ENCODE data around the gene ITGAE.

Gene ITGAE

DNA sequence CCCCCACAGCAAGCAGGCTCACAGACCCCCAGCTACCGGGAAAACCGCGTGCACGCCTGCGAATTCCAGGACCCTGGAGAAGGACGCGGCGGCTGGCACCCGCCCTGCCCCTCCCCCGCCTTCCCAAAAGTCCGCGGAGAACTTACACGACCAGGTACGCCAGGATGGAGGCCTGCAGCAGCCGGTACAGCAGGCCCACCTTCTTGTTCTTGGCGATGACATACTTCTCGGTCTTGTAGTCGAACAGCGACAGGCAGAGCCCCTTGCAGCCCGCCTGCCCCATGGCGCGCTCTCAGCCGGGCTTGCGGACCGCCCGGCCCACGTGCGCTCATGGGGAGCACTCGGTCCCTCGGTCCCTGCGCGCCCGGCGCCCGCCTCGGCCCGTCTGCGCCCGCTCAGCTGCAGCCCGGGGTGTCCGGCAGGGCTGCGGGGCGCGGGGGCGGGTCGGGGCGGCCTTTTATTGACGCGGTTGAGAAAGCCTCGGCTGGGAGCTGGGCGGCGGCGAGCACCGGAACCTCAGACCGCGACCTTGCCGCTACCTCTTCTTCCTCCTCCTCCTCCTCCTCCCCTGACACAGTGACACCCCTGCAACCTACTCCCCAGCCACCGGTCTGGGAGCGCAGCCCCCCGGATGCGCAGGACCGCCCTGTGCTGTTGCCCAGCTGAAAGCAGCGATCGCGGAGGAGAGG, 105.1 kb downstream of the ITGAE start, which contains the start of gene P2RX5:
P2RX5 (minus strand) TSS at position 433 of the 689 bp plus-strand sequence; CDS start at position 283, 150 bp downstream.
- Histone ChIP-seq H3K4me1 (ENCODE audit: control insufficient read depth, insufficient read depth, low read depth, low read length) (peaks cover 15% of the 10 kb centered on the region), H3K4ac (ENCODE audit: low read depth in 1 of 2, low read length in 2 of 2) (no peak within 1 kb of the TSS), H4K8ac (ENCODE audit: low read length) (no peak within 1 kb of the TSS), H4K91ac (ENCODE audit: low read length) (no peak within 1 kb of the TSS), H3K36me3 (ENCODE audit: control insufficient read depth in 1 of 2, insufficient read depth in 2 of 2, low read depth in 1 of 2, low read length in 2 of 2) (no peaks in the 10 kb centered on the region), H2AK5ac (ENCODE audit: low read length, severe bottlenecking) (no peak within 1 kb of the TSS), H3K79me1 (replicated peaks; ENCODE audit: low read length, poor library complexity, severe bottlenecking) (no peaks in the 10 kb centered on the region), H3K9me3 (ENCODE audit: control insufficient read depth, low read length) (peaks cover 6% of the 10 kb centered on the region), H2BK15ac (ENCODE audit: low read depth, poor library complexity, severe bottlenecking) (no peak within 1 kb of the TSS), H3K14ac (ENCODE audit: low read length in 2 of 2) (no peak within 1 kb of the TSS), H3K27me3 (ENCODE audit: control insufficient read depth in 1 of 2, insufficient read depth in 1 of 2, low read length in 2 of 2) (peaks cover 46 to 47% of the 10 kb centered on the region in 2 experiments), H2AFZ (ENCODE audit: low read depth, low read length) (peak within 1 kb of the TSS; percentile 21), H2BK120ac (ENCODE audit: low read depth, low read length) (no peak within 1 kb of the TSS), H3K23ac (ENCODE audit: low read length in 2 of 2) (peak within 1 kb of the TSS in 1 of 2 experiments; percentile 43), H2BK12ac (ENCODE audit: low read length in 2 of 2) (no peak within 1 kb of the TSS), H3K4me3 (ENCODE audit: insufficient read depth in 1 of 2, low read depth in 1 of 2, low read length in 2 of 2) (peak within 1 kb of the TSS; percentile 59 to 77), H3K27ac (ENCODE audit: low read length, poor library complexity, severe bottlenecking) (no peak within 1 kb of the TSS), H2BK5ac (ENCODE audit: low read depth, low read length, poor library complexity, severe bottlenecking) (no peak within 1 kb of the TSS), H3K18ac (ENCODE audit: low read depth in 1 of 2, low read length in 2 of 2) (no peak within 1 kb of the TSS), H3K9ac (ENCODE audit: low read length) (no peak within 1 kb of the TSS), H3K4me2 (ENCODE audit: low read length, poor library complexity, severe bottlenecking) (peak within 1 kb of the TSS; percentile 98)
- peak; percentile 38 for DNase-seq
- WGBS: under 1% methylated on average over 44 of the region's 65 CpGs

DNA sequence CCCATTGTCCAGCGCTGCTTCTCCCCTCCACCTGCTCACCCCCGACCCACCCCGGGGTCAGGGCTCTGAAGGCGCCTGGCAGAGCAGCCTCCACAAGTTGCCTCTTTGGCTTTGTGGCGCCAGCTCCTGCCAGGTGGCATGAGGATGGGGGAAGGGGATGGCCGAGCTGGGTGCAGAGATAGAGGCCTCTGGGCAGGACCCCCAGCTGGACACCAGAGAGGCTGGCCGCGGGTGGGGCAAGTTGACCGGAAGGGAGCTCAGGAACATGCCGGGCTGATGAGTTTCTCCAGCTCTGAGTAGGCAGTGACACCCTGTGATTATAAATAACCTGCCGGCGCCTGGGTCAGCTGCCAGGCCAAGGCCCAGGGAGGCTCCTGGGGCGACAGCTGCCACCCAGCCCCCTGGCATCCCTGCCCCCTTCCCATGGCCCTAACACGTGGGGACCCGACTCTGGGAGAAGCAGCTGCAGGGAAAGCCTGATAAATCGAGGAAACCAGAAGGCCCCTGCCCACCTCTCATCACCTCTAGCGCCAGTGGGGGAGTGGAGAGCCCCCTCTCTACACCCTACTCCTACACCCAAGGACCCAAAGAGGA, 105.8 kb downstream of the ITGAE start:
- Histone ChIP-seq H3K36me3 (ENCODE audit: control insufficient read depth in 1 of 2, insufficient read depth in 2 of 2, low read depth in 1 of 2, low read length in 2 of 2) (no peaks in the 10 kb centered on the region), H2BK5ac (ENCODE audit: low read depth, low read length, poor library complexity, severe bottlenecking) (no peak overlapping the region), H2AK5ac (ENCODE audit: low read length, severe bottlenecking) (no peak overlapping the region), H3K27me3 (ENCODE audit: control insufficient read depth in 1 of 2, insufficient read depth in 1 of 2, low read length in 2 of 2) (peaks cover 47 to 48% of the 10 kb centered on the region in 2 experiments), H2AFZ (ENCODE audit: low read depth, low read length) (no peak overlapping the region), H4K8ac (ENCODE audit: low read length) (no peak overlapping the region), H3K4ac (ENCODE audit: low read depth in 1 of 2, low read length in 2 of 2) (no peak overlapping the region), H4K91ac (ENCODE audit: low read length) (no peak overlapping the region), H3K14ac (ENCODE audit: low read length in 2 of 2) (no peak overlapping the region), H2BK120ac (ENCODE audit: low read depth, low read length) (no peak overlapping the region), H3K4me2 (ENCODE audit: low read length, poor library complexity, severe bottlenecking) (peak overlapping the region; percentile 98), H3K23ac (ENCODE audit: low read length in 2 of 2) (no peak overlapping the region), H3K9me3 (ENCODE audit: control insufficient read depth, low read length) (peaks cover 6% of the 10 kb centered on the region), H3K27ac (ENCODE audit: low read length, poor library complexity, severe bottlenecking) (no peak overlapping the region), H3K79me1 (replicated peaks; ENCODE audit: low read length, poor library complexity, severe bottlenecking) (no peaks in the 10 kb centered on the region), H3K4me1 (ENCODE audit: control insufficient read depth, insufficient read depth, low read depth, low read length) (peaks cover 15% of the 10 kb centered on the region), H2BK12ac (ENCODE audit: low read length in 2 of 2) (no peak overlapping the region), H3K4me3 (ENCODE audit: insufficient read depth in 1 of 2, low read depth in 1 of 2, low read length in 2 of 2) (peak overlapping the region in 1 of 2 experiments; percentile 77), H3K9ac (ENCODE audit: low read length) (no peak overlapping the region), H2BK15ac (ENCODE audit: low read depth, poor library complexity, severe bottlenecking) (no peak overlapping the region), H3K18ac (ENCODE audit: low read depth in 1 of 2, low read length in 2 of 2) (no peak overlapping the region)
- WGBS: 25% methylated on average over 14 of the region's 17 CpGs
- DNase-seq: no peak

DNA sequence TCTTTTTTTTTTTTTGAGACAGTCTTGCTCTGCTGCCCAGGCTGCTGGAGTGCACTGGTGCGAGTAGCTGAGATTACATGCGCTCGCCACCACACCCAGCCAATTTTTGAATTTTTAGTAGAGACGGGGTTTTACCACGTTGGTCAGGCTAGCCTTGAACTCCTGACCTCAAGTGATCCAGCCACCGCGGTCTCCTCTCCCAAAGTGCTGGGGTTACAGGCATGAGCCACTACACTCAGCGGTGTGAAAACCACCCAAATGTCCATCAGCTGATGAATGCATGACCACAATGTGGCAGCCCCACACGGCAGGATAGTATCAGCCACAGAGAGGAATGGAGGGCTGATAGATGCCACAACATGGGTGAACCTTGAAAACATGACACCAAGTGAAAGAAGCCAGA, 107.2 kb downstream of the ITGAE start:
- H2AFZ ChIP-seq (ENCODE audit: low read depth, low read length): peak overlapping the region; percentile 31
- H2AK5ac ChIP-seq (ENCODE audit: low read length, severe bottlenecking): no peak overlapping the region
- DNase-seq: no peak
- no peak overlapping the region for H3K9ac ChIP-seq (ENCODE audit: low read length)
- H3K4me2 ChIP-seq (ENCODE audit: low read length, poor library complexity, severe bottlenecking): no peak overlapping the region
- no peak overlapping the region for H2BK12ac ChIP-seq (ENCODE audit: low read length in 2 of 2)
- no peak overlapping the region for H2BK15ac ChIP-seq (ENCODE audit: low read depth, poor library complexity, severe bottlenecking)
- WGBS: 91% methylated on average over 9 of the region's 9 CpGs
- H3K4me3 ChIP-seq (ENCODE audit: insufficient read depth in 1 of 2, low read depth in 1 of 2, low read length in 2 of 2): no peak overlapping the region
- H3K79me1 ChIP-seq (replicated peaks; ENCODE audit: low read length, poor library complexity, severe bottlenecking): no peaks in the 10 kb centered on the region
- H3K23ac ChIP-seq (ENCODE audit: low read length in 2 of 2): no peak overlapping the region
- no peak overlapping the region for H3K27ac ChIP-seq (ENCODE audit: low read length, poor library complexity, severe bottlenecking)
- H3K18ac ChIP-seq (ENCODE audit: low read depth in 1 of 2, low read length in 2 of 2): no peak overlapping the region
- no peak overlapping the region for H2BK5ac ChIP-seq (ENCODE audit: low read depth, low read length, poor library complexity, severe bottlenecking)
- H3K4me1 ChIP-seq (ENCODE audit: control insufficient read depth, insufficient read depth, low read depth, low read length): peaks cover 17% of the 10 kb centered on the region
- peaks cover 6% of the 10 kb centered on the region for H3K9me3 ChIP-seq (ENCODE audit: control insufficient read depth, low read length)
- H2BK120ac ChIP-seq (ENCODE audit: low read depth, low read length): no peak overlapping the region
- no peak overlapping the region for H3K14ac ChIP-seq (ENCODE audit: low read length in 2 of 2)
- no peaks in the 10 kb centered on the region for H3K36me3 ChIP-seq (ENCODE audit: control insufficient read depth in 1 of 2, insufficient read depth in 2 of 2, low read depth in 1 of 2, low read length in 2 of 2)
- no peak overlapping the region for H3K4ac ChIP-seq (ENCODE audit: low read depth in 1 of 2, low read length in 2 of 2)
- H3K27me3 ChIP-seq (ENCODE audit: control insufficient read depth in 1 of 2, insufficient read depth in 1 of 2, low read length in 2 of 2): peaks cover 47 to 52% of the 10 kb centered on the region in 2 experiments
- H4K91ac ChIP-seq (ENCODE audit: low read length): no peak overlapping the region
- H4K8ac ChIP-seq (ENCODE audit: low read length): no peak overlapping the region

DNA sequence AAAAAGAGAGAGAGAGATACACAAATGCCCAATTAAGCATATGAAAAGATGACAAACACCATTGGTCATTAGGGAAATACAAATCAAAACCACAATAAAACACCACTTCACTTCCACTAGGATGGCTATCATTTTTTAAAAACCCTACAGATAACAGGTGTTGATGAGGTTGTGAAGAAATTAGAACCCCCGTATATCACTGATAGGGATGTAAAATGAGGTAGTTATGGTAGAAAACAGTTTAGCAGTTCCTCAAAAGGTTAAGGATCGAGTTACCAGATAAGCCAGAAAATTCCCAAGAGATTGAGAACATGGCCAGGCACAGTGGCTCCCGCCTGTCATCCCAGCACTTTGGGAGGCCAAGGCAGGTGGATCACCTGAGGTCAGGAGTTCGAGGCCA, 107.8 kb downstream of the ITGAE start:
- Histone ChIP-seq H3K9me3 (ENCODE audit: control insufficient read depth, low read length) (peaks cover 2% of the 10 kb centered on the region), H4K91ac (ENCODE audit: low read length) (no peak overlapping the region), H3K79me1 (replicated peaks; ENCODE audit: low read length, poor library complexity, severe bottlenecking) (no peaks in the 10 kb centered on the region), H4K8ac (ENCODE audit: low read length) (no peak overlapping the region), H2BK120ac (ENCODE audit: low read depth, low read length) (no peak overlapping the region), H2AK5ac (ENCODE audit: low read length, severe bottlenecking) (no peak overlapping the region), H3K4me1 (ENCODE audit: control insufficient read depth, insufficient read depth, low read depth, low read length) (peaks cover 17% of the 10 kb centered on the region), H3K4ac (ENCODE audit: low read depth in 1 of 2, low read length in 2 of 2) (no peak overlapping the region), H2AFZ (ENCODE audit: low read depth, low read length) (no peak overlapping the region), H3K4me2 (ENCODE audit: low read length, poor library complexity, severe bottlenecking) (no peak overlapping the region), H3K9ac (ENCODE audit: low read length) (no peak overlapping the region), H3K4me3 (ENCODE audit: insufficient read depth in 1 of 2, low read depth in 1 of 2, low read length in 2 of 2) (no peak overlapping the region), H3K14ac (ENCODE audit: low read length in 2 of 2) (no peak overlapping the region), H3K27ac (ENCODE audit: low read length, poor library complexity, severe bottlenecking) (no peak overlapping the region), H3K18ac (ENCODE audit: low read depth in 1 of 2, low read length in 2 of 2) (no peak overlapping the region), H2BK15ac (ENCODE audit: low read depth, poor library complexity, severe bottlenecking) (no peak overlapping the region), H3K36me3 (ENCODE audit: control insufficient read depth in 1 of 2, insufficient read depth in 2 of 2, low read depth in 1 of 2, low read length in 2 of 2) (no peaks in the 10 kb centered on the region), H2BK5ac (ENCODE audit: low read depth, low read length, poor library complexity, severe bottlenecking) (no peak overlapping the region), H3K23ac (ENCODE audit: low read length in 2 of 2) (no peak overlapping the region), H3K27me3 (ENCODE audit: control insufficient read depth in 1 of 2, insufficient read depth in 1 of 2, low read length in 2 of 2) (peaks cover 41 to 47% of the 10 kb centered on the region in 2 experiments), H2BK12ac (ENCODE audit: low read length in 2 of 2) (no peak overlapping the region)
- 70% methylated on average over 4 of the region's 4 CpGs for WGBS
- no peak for DNase-seq

Data from mesenchymal stem cell (in vitro differentiated cells and primary cell).